Measurements from ENCODE around the gene KIAA0513.

GRCh38 chr16:85004587-85005205 lies 22.9 kb upstream of the KIAA0513 start:
- TF ChIP-seq CTCF (conservative IDR thresholded peaks at IDR 0.05 in 1 of 2, IDR thresholded peaks at IDR 0.05 in 1 of 2; ENCODE audit: extremely low read depth in 1 of 2, insufficient read depth in 1 of 2, low read depth in 1 of 2, low read length in 2 of 2) (no peak), EZH2 (IDR thresholded peaks at IDR 0.05; ENCODE audit: borderline replicate concordance, low read length) (no peak)

Data from mammary epithelial cell (primary cell).